ENCODE results near the gene LATS1.

LATS1 gene

DNA sequence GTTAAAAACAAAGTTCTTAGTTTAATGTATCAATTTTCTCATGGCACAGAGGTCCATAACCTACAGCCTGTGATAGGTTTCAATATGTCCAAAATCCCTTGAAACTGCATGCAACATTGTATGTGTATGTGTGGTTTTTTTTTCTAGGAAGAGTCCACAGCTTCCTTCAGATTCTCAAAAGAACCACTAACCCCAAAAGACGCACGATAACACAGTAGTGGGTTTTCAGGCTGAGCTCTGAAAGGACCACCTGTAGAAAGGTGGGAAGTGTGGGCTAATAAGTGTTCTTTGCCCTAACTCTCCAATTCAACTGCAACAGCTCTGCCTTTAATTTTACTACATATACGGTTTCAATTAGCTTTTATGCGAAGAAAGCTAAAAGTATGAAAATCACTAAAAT, 57.9 kb downstream of the LATS1 start:
- no peak overlapping the region for H3K4me3 ChIP-seq (replicated peaks in 1 of 2; ENCODE audit: low read depth in 2 of 2, low read length in 2 of 2)
- TF ChIP-seq, protein P1, sequence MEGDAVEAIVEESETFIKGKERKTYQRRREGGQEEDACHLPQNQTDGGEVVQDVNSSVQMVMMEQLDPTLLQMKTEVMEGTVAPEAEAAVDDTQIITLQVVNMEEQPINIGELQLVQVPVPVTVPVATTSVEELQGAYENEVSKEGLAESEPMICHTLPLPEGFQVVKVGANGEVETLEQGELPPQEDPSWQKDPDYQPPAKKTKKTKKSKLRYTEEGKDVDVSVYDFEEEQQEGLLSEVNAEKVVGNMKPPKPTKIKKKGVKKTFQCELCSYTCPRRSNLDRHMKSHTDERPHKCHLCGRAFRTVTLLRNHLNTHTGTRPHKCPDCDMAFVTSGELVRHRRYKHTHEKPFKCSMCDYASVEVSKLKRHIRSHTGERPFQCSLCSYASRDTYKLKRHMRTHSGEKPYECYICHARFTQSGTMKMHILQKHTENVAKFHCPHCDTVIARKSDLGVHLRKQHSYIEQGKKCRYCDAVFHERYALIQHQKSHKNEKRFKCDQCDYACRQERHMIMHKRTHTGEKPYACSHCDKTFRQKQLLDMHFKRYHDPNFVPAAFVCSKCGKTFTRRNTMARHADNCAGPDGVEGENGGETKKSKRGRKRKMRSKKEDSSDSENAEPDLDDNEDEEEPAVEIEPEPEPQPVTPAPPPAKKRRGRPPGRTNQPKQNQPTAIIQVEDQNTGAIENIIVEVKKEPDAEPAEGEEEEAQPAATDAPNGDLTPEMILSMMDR (IDR thresholded peaks at IDR 0.05; ENCODE audit: low read depth, low read length), result no peak
- DNase-seq (ENCODE audit: low read depth in 2 of 2), result no peak

DNA sequence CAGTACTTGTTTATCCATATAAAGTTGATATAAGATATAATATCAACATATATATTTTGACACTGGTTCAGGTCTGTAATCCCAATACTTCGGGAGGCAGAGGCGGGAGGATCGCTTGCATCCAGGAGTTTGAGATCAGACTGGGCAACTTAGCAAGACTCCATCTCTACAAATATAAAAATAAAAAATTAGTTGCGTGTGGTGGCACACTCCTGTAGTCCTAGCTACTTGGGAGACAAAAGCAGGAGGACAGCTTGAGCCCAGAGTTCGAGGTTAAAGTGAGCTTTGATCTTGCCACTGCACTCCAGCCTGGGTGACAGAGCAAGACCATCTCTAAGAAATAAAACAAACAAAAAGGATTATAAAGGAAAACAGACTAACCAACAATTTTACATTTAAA, 60.5 kb downstream of the LATS1 start:
- DNase-seq (ENCODE audit: low read depth in 2 of 2), result no peak
- TF ChIP-seq, protein P1 (IDR thresholded peaks at IDR 0.05; ENCODE audit: low read depth, low read length), result no peak
- no peak overlapping the region for H3K4me3 ChIP-seq (replicated peaks in 1 of 2; ENCODE audit: low read depth in 2 of 2, low read length in 2 of 2)

DNA sequence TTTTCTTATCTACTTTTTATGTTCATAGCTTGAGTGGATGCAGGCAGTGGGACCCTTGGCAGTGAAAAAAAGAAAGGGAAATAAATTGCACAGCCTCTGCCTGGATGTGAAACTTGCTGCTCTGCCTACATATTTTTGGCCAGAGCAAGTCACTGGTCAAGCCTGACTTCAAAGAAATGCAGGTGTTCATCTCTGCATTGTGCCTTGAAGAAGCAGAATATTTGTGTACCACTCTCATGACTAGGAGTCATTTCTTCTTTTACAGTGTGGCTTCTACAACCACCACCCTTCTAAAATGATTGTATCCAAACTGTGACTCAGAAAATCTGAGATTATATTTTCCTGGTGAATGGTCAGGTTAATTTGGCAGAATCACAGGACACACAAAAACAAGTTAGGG, 66.8 kb downstream of the LATS1 start:
- TF ChIP-seq, protein P1 (IDR thresholded peaks at IDR 0.05; ENCODE audit: low read depth, low read length), result no peak
- DNase-seq (ENCODE audit: low read depth in 2 of 2), result no peak
- H3K4me3 ChIP-seq (replicated peaks in 1 of 2; ENCODE audit: low read depth in 2 of 2, low read length in 2 of 2), result no peak overlapping the region

DNA sequence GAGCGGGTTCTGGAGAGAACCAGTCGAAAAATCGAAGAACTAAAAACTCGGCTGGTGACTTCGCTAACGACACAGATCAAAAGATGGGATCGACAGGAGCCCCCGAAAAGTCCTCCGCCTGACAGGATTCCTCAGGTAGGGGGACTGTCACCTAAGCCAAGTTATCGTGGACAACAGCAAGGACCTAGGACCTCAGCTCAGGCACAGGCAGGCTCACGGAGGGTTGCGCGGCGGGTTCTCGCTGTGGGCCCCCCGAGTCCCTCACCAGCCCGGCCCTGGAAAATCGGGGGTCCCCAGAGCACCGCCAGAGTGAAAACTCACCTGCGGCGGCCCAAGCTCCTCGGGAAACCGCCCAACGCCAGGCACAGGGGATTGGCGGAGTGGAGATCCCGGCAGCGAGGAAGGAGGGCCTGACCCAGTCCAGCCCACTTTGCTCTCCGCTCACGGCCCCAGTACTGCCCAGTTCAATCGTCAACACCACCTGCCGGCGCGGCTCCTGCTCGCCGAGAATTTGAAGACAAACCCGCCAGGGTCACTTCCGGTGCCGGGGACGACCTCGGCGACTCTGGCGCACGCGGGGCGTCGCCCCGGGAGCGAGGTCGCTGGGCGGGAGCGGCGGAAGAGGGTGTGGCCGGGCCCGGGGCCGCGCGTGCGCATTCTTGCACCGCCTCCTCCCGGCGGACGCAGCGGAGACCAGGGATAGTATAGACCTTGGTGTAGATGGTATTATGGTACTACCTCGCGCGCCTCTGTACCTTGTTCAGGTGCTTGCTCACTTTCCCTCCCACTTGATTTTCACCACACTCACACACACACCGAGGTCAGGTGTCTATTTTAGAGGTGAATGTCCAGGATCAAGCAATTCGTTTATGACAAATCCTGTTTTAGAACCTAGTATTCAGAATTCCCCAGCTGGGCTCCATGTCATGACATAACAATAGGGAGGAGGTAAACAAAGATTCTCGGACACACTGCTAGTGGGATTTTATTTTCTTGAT, 69.5 kb downstream of the LATS1 start, which contains the start of gene KATNA1:
TSS of gene KATNA1 (minus strand) at position 567 of the 998 bp plus-strand sequence. CDS start 10,167 bp downstream, outside the sequence.
- H3K4me3 ChIP-seq (replicated peaks in 1 of 2; ENCODE audit: low read depth in 2 of 2, low read length in 2 of 2), result peak within 1 kb of the TSS; percentile 85 to 93
- TF ChIP-seq, protein P1 (IDR thresholded peaks at IDR 0.05; ENCODE audit: low read depth, low read length), result no peak
- peak; percentile 76 to 80 for DNase-seq (ENCODE audit: low read depth in 2 of 2)

DNA sequence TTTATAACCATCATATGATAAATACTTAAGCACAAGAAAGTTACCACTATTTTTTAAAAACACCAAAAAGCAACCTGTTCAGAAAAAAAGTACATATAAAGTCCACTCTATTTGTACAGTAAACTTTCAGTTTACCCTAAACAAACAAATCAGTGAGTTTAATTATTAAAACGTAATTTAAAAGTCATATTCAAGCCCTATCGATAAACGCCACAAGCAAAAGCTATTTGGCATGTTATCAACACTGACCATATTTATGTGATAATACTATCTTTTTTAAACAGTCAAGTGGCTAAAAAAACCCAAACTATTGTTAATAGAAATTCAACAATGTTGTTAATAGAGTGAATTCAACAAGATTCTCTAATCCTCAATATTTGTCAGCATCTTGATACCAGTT, 71.3 kb downstream of the LATS1 start:
- TF ChIP-seq, protein P1 (IDR thresholded peaks at IDR 0.05; ENCODE audit: low read depth, low read length), result no peak
- H3K4me3 ChIP-seq (replicated peaks in 1 of 2; ENCODE audit: low read depth in 2 of 2, low read length in 2 of 2), result peak overlapping the region in 1 of 2 donors; percentile 93
- no peak for DNase-seq (ENCODE audit: low read depth in 2 of 2)

DNA sequence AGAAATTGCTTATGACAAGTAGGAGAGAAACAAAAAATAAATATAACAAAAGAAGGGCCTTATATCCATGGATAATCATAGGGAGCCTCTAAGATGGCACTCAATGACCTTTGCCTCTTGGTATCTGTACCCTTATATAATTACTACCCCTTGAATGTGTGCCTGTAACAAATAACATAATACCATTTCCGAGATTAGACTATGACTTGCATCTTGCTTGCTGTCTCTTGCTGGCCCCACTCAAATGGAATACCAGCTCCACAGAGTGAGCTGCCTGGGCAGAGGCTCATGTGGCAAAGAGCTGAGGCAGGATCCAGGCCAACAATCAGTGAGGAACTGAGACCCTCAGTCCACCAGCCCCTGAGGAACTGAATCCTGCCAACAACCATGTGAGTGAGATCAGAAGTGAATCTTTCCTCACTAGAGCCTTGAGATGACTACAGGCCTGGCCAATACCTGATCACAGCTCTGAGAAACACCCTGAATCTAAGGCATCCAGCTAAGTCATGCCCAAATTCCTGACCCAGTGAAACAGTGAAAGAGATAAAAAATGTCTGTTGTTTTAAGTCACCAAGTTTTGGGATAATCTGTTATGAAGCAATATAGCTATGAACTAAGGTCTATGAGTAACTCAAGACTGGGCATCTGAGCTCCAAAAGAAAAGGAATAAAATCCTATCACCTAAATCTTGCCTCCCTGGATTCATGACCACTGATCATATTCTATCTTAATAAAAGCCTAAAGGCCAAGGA, 74.9 kb downstream of the LATS1 start:
- H3K4me3 ChIP-seq (replicated peaks in 1 of 2; ENCODE audit: low read depth in 2 of 2, low read length in 2 of 2), result no peak overlapping the region
- TF ChIP-seq, protein P1 (IDR thresholded peaks at IDR 0.05; ENCODE audit: low read depth, low read length), result no peak
- DNase-seq (ENCODE audit: low read depth in 2 of 2), result peak; percentile 47 to 62

Measured in cardiac fibroblast (primary cell).